SK-N-SH (cell line): ENCODE measurements around the gene HP1BP3. TPM values are rescaled to one million over a fixed set of nuclear protein-coding genes. Genes with fewer than 3 reads are reported as not detected.

Source experiments
- CTCF ChIA-PET: fragments of 300-600, 350-600 bp; formaldehyde crosslinking; extraction: SDS; loops from one replicate; lab custom pipeline; 2021; lab: Yijun Ruan, JAX
- POLR2A ChIA-PET: fragments of 350-600 bp; sonication (Branson Sonifier 250); formaldehyde crosslinking; extraction: SDS; loops from one replicate; lab custom pipeline; 2020; ENCODE audit warnings: antibody characterized with exemption, inconsistent platforms; lab: Yijun Ruan, JAX
- DNase-seq: peaks from one replicate; pipeline ENCODE4 v3.0.0; 2012
- H2AFZ ChIP-seq: fragments of 200-600 bp; sonication (generic); 2 replicates; pipeline ENCODE4 v1.8.1; 2016; ENCODE audit warnings: antibody characterized with exemption, mild to moderate bottlenecking, low read depth
- H3F3A ChIP-seq: fragments of 200-600 bp; sonication (generic); replicated peaks from 2 replicates; pipeline ENCODE3; 2016; ENCODE audit warnings: antibody characterized with exemption, mild to moderate bottlenecking; ENCODE audit not compliant: insufficient read depth
- H3K27ac ChIP-seq, 2 experiments: fragments of 200-500 bp in 1 of 2; fragments of 200-600 bp in 1 of 2; sonication (Bioruptor generic) in 1 of 2; sonication (generic), shearing (Covaris generic) in 1 of 2; 2 replicates each; pipeline versions ENCODE4 v1.5.1 to v1.6.1; 2014 to 2016; ENCODE audit warnings: low read depth in 2 of 2, inconsistent platforms in 1 of 2, low read length in 1 of 2, mild to moderate bottlenecking in 1 of 2, mixed read lengths in 1 of 2
- H3K27me3 ChIP-seq: fragments of 200-600 bp; sonication (generic), shearing (Covaris generic); 2 replicates; pipeline ENCODE4 v1.6.1; 2016; ENCODE audit warnings: mixed run types; ENCODE audit not compliant: insufficient read depth
- H3K36me3 ChIP-seq, 2 experiments: fragments of 200-500 bp in 1 of 2; fragments of 200-600 bp in 1 of 2; sonication (Bioruptor generic) in 1 of 2; sonication (generic) in 1 of 2; replicated peaks in 1 of 2; 2 replicates each; pipeline versions ENCODE3 to v1.5.1; 2014 to 2016; ENCODE audit warnings: low read length in 1 of 2, mild to moderate bottlenecking in 1 of 2; ENCODE audit not compliant: insufficient read depth in 2 of 2, control insufficient read depth in 1 of 2
- H3K4me1 ChIP-seq, 2 experiments: fragments of 200-500 bp in 1 of 2; fragments of 200-600 bp in 1 of 2; sonication (Bioruptor generic) in 1 of 2; sonication (generic), shearing (Covaris generic) in 1 of 2; 2 replicates each; pipeline versions ENCODE4 v1.5.1 to v1.6.1; 2014 to 2016; ENCODE audit warnings: low read depth in 1 of 2, low read length in 1 of 2, mixed run types in 1 of 2; ENCODE audit not compliant: insufficient read depth in 2 of 2, control insufficient read depth in 1 of 2
- H3K4me2 ChIP-seq: fragments of 200-600 bp; sonication (generic), shearing (Covaris generic); 2 replicates; pipeline ENCODE4 v1.6.1; 2017; ENCODE audit warnings: mixed run types
- H3K4me3 ChIP-seq, 2 experiments: fragments of 200-500 bp in 1 of 2; fragments of 200-600 bp in 1 of 2; sonication (Bioruptor generic) in 1 of 2; sonication (generic), shearing (Covaris generic) in 1 of 2; 2 replicates each; pipeline versions ENCODE4 v1.5.1 to v1.8.1; 2014 to 2016; ENCODE audit warnings: low read depth in 2 of 2, inconsistent platforms in 1 of 2, low read length in 1 of 2, mild to moderate bottlenecking in 1 of 2, mixed read lengths in 1 of 2, moderate library complexity in 1 of 2
- H3K79me2 ChIP-seq: fragments of 200-600 bp; sonication (generic); 2 replicates; pipeline ENCODE4 v1.8.1; 2017; ENCODE audit warnings: mild to moderate bottlenecking; ENCODE audit not compliant: insufficient read depth
- H3K9ac ChIP-seq: fragments of 200-600 bp; sonication (generic); 2 replicates; pipeline ENCODE4 v1.6.1; 2017; ENCODE audit warnings: mixed run types
- H3K9me2 ChIP-seq: fragments of 200-600 bp; sonication (generic); 2 replicates; pipeline ENCODE4 v1.6.1; 2017; ENCODE audit warnings: mixed run types
- H3K9me3 ChIP-seq: fragments of 200-600 bp; sonication (generic); 2 replicates; pipeline ENCODE4 v1.6.1; 2017; ENCODE audit warnings: mixed run types, mild to moderate bottlenecking, moderate library complexity
- H4K20me1 ChIP-seq: fragments of 200-600 bp; sonication (generic); 2 replicates; pipeline ENCODE4 v1.6.1; 2017; ENCODE audit warnings: mild to moderate bottlenecking, mixed run types; ENCODE audit not compliant: insufficient read depth
- CHD2 ChIP-seq: fragments of 150-350 bp; IDR thresholded peaks from 2 replicates; pipeline ENCODE4 v1.6.1; 2018; ENCODE audit warnings: low read length; ENCODE audit not compliant: partially characterized antibody
- EP300 ChIP-seq, 2 experiments: IDR thresholded peaks; 2 replicates each; pipeline versions ENCODE4 v1.4.0 to v1.6.1; 2012; ENCODE audit warnings: borderline replicate concordance in 1 of 2, low read depth in 1 of 2, low read length in 1 of 2
- FOSL2 ChIP-seq: IDR thresholded peaks from 2 replicates; pipeline ENCODE4 v1.4.0; 2012; ENCODE audit warnings: low read depth, mild to moderate bottlenecking, moderate library complexity, borderline replicate concordance
- FOXM1 ChIP-seq: IDR thresholded peaks from 2 replicates; pipeline ENCODE4 v1.4.0; 2012; ENCODE audit warnings: low read depth, mild to moderate bottlenecking
- IRF3 ChIP-seq: fragments of 150-350 bp; IDR thresholded peaks from 2 replicates; pipeline ENCODE4 v1.6.1; 2016; ENCODE audit warnings: mild to moderate bottlenecking, low read depth, low read length
- JUND ChIP-seq: IDR thresholded peaks from 2 replicates; pipeline ENCODE4 v1.4.0; 2012
- MEF2A ChIP-seq: IDR thresholded peaks from 2 replicates; pipeline ENCODE4 v1.4.0; 2012; ENCODE audit warnings: low read depth, borderline replicate concordance
- POLR2AphosphoS5 ChIP-seq: IDR thresholded peaks from 2 replicates; pipeline ENCODE4 v1.6.1; 2012; ENCODE audit warnings: low read depth, low read length
- RCOR1 ChIP-seq: fragments of 150-350 bp; IDR thresholded peaks from 2 replicates; pipeline ENCODE4 v1.6.1; 2017; ENCODE audit warnings: antibody characterized with exemption, low read length
- RXRA ChIP-seq: IDR thresholded peaks from 2 replicates; pipeline ENCODE4 v1.4.0; 2012; ENCODE audit warnings: low read depth, mild to moderate bottlenecking, borderline replicate concordance
- SIN3A ChIP-seq: IDR thresholded peaks from 2 replicates; pipeline ENCODE4 v1.6.1; 2012; ENCODE audit warnings: low read depth, mild to moderate bottlenecking, low read length, moderate library complexity, borderline replicate concordance
- SMC3 ChIP-seq: IDR thresholded peaks from 2 replicates; pipeline ENCODE4 v1.6.1; 2012; ENCODE audit warnings: low read depth, low read length, improper control_type of control experiment
- YY1 ChIP-seq: IDR thresholded peaks from 2 replicates; pipeline ENCODE4 v1.4.0; 2012; ENCODE audit warnings: low read depth, mild to moderate bottlenecking
- WGBS: methylation state at CpG from one replicate; pipeline ENCODE4 v1.1.6; 2017; ENCODE audit warnings: low lambda C conversion rate; 5-methylcytosine and 5-hydroxymethylcytosine counted together
- polyA plus RNA-seq, 3 experiments: library from polyadenylated mRNA; depleted of rRNA; stranded (reverse); fragments of >200 nt; gene quantifications; 2 replicates each; pipeline ENCODE4 v1.2.3, GENCODE V29; 2012
- TF ChIP-seq, protein P1 (sequence below): IDR thresholded peaks from 2 replicates; pipeline ENCODE4 v1.6.1; 2012; ENCODE audit warnings: mild to moderate bottlenecking, low read depth, low read length, moderate library complexity

The HP1BP3 gene
- polyA plus RNA-seq, 1 of the 3 experiments (the other 2 are of a cell fraction): 236 TPM

GRCh38 chr1:20786253-20787028 lies 666 bp downstream of the HP1BP3 start (continued):
- TF ChIP-seq SIN3A: no peak
- no peak for TF ChIP-seq SMC3
- peak; percentile 89 for TF ChIP-seq YY1
- TF ChIP-seq, protein P1, sequence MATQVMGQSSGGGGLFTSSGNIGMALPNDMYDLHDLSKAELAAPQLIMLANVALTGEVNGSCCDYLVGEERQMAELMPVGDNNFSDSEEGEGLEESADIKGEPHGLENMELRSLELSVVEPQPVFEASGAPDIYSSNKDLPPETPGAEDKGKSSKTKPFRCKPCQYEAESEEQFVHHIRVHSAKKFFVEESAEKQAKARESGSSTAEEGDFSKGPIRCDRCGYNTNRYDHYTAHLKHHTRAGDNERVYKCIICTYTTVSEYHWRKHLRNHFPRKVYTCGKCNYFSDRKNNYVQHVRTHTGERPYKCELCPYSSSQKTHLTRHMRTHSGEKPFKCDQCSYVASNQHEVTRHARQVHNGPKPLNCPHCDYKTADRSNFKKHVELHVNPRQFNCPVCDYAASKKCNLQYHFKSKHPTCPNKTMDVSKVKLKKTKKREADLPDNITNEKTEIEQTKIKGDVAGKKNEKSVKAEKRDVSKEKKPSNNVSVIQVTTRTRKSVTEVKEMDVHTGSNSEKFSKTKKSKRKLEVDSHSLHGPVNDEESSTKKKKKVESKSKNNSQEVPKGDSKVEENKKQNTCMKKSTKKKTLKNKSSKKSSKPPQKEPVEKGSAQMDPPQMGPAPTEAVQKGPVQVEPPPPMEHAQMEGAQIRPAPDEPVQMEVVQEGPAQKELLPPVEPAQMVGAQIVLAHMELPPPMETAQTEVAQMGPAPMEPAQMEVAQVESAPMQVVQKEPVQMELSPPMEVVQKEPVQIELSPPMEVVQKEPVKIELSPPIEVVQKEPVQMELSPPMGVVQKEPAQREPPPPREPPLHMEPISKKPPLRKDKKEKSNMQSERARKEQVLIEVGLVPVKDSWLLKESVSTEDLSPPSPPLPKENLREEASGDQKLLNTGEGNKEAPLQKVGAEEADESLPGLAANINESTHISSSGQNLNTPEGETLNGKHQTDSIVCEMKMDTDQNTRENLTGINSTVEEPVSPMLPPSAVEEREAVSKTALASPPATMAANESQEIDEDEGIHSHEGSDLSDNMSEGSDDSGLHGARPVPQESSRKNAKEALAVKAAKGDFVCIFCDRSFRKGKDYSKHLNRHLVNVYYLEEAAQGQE: no peak
- no peak for TF ChIP-seq EP300 (IDR thresholded peaks at IDR 0.05; ENCODE audit: borderline replicate concordance in 1 of 2, low read depth in 1 of 2, low read length in 1 of 2)
- TF ChIP-seq FOXM1: peak; percentile 100
- no peak for TF ChIP-seq MEF2A

DNA sequence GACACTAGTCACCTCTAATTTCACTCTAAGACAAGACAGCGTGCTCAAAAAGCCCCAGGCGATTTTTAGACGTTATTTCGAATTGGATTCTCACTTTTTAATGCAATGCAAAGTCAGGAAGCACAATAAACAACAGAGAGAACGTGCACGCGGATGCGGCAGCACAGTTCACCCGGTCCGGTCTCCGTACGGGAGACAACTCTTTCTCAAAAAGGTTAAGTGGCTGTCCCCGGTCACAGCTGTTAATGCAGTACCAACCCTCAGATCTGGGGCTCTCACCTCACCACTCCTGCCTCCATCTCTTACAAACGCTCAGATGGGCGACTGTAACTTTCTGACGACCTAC lies 1.2 kb downstream of the HP1BP3 start:
- H3K4me1 ChIP-seq: peaks cover 3 to 6% of the 10 kb centered on the region in 2 experiments; a peak in 3 of 4 replicates
- peaks cover 55% of the 10 kb centered on the region for H4K20me1 ChIP-seq
- peaks cover 0 to under 1% of the 10 kb centered on the region in 2 experiments for H3K36me3 ChIP-seq
- peak overlapping the region; percentile 71 to 96 for H3K27ac ChIP-seq
- CTCF ChIA-PET: interaction anchor here (0.9 to 2.6 kb wide), 5 partner anchors 12 to 409 kb away, joined by 3 to 11 read pairs (median 6); no protein-coding TSS in a partner anchor
- peaks cover 23% of the 10 kb centered on the region for H3F3A ChIP-seq
- 3% methylated on average over 11 of the region's 16 CpGs for WGBS
- DNase-seq: no peak
- no peak overlapping the region for H2AFZ ChIP-seq
- peak overlapping the region; percentile 72 to 95 for H3K4me3 ChIP-seq
- POLR2A ChIA-PET: interaction anchor here (0.9 to 1.6 kb wide), 4 partner anchors 15 to 390 kb away, joined by 3 to 10 read pairs (median 4); no protein-coding TSS in a partner anchor
- H3K79me2 ChIP-seq: peaks cover 56% of the 10 kb centered on the region
- peak overlapping the region; percentile 72 for H3K4me2 ChIP-seq
- H3K9me2 ChIP-seq: no peaks in the 10 kb centered on the region
- no peak for TF ChIP-seq JUND
- TF ChIP-seq FOSL2: no peak
- TF ChIP-seq, protein P1: no peak
- TF ChIP-seq POLR2AphosphoS5: no peak
- TF ChIP-seq SIN3A: no peak
- no peak for TF ChIP-seq RCOR1
- no peak for TF ChIP-seq IRF3
- TF ChIP-seq CHD2: no peak
- TF ChIP-seq MEF2A: no peak
- no peak for TF ChIP-seq RXRA
- TF ChIP-seq, all 33 proteins: peak for 0
- Histone ChIP-seq H3K27me3 (no peaks in the 10 kb centered on the region), H3K9ac (peak overlapping the region; percentile 98), H3K9me3 (no peaks in the 10 kb centered on the region)
